Measurements from ENCODE around the gene PARP12.

DNA sequence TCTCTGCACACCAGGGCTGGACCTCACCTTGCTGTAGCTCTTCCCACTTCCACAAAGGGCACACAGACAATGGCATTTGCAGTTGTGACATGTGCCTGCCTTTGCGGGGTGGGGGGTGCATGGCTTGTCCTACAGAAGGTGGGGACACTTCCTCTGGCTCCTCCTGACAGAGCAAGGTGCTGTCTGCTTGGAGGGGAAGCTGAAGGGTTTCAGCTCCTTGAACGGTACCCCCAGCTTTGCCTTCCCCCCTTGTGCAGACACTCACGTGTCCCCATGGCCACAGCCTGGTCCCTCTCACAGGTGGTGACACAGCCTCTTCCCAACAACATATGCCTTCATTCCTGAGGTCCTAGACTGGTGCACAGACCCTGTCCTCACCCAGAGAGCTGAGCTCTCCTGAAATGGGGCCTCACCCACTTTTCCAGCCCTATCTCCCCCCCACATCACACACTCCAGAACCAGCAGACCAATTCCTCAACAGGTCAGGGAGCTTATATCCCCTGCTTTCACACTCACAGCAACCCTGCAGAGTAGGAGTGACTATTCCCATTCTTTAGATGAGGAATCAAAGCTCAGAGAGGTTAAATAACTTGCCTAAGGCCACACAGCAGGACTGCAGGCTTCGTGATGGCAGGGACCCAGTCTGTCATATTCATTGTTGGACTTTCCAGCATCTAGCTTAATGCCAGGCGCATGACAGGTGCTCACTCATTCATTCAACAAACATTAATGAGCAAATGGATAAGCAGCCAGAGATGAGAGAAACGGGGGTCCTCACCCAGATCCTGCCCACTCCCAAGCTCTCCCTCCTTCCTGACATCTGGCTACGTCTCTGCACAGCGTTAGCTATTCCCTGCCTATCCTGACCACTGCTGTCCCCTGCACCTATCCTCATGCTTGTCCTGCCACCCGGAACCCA is 44.4 kb downstream of the PARP12 start:
- no peak for TF ChIP-seq POLR2A (IDR thresholded peaks at IDR 0.05)
- TF ChIP-seq, protein P1, sequence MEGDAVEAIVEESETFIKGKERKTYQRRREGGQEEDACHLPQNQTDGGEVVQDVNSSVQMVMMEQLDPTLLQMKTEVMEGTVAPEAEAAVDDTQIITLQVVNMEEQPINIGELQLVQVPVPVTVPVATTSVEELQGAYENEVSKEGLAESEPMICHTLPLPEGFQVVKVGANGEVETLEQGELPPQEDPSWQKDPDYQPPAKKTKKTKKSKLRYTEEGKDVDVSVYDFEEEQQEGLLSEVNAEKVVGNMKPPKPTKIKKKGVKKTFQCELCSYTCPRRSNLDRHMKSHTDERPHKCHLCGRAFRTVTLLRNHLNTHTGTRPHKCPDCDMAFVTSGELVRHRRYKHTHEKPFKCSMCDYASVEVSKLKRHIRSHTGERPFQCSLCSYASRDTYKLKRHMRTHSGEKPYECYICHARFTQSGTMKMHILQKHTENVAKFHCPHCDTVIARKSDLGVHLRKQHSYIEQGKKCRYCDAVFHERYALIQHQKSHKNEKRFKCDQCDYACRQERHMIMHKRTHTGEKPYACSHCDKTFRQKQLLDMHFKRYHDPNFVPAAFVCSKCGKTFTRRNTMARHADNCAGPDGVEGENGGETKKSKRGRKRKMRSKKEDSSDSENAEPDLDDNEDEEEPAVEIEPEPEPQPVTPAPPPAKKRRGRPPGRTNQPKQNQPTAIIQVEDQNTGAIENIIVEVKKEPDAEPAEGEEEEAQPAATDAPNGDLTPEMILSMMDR (IDR thresholded peaks at IDR 0.05) = no peak
